ELR (cell line): ENCODE measurements around the gene FBRS.

Experiments used
- DNase-seq: peaks from one replicate; pipeline ENCODE4 v3.0.0-alpha.2; 2015; ENCODE audit warnings: low read depth

The FBRS gene

DNA sequence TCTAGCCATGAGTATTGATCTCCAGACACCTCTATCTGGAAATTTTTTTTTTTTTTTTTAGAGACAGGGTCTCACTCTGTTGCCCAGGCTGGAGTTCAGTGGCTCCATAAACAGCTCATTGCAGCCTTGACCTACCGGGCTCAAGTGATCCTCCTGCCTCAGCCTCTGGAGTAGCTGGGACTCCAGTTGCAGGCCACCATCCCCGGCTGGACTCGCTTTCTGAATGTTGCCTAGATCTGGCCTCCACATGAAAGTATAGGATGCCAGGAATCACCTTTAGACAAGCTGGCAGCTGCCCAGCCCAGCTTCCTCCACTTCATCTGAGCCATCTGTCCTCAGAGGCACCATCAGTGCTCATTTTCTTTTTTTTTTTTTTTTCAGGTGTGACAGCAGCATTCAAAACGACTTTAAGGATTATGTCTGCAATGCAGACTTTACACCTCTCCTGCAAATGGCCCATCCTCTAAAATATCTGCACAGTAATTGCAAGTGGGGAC lies 13.8 kb upstream of the FBRS start:
- DNase-seq, result no peak

GRCh38 chr16:30645727-30646126 lies 12.5 kb upstream of the FBRS start:
- DNase-seq, result no peak

DNA sequence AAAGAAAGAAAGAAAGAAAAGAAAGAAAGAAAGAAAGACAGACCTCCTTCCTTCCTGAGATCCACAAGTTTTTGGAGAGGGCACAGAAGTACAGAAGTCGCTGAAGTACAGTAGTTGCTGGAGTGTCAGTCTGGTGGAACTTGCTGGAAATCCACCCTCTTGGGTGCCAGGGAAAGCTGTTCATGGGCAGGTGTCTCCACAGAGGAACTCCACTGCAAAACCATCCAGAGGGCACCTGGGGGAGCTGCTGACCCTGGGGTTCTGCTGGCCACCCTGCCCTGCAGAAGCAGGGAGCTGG lies 11.0 kb upstream of the FBRS start:
- no peak for DNase-seq

- no peak for DNase-seq
These were observed 8.4 kb upstream of the FBRS start for GRCh38 chr16:30649725-30650368.

DNA sequence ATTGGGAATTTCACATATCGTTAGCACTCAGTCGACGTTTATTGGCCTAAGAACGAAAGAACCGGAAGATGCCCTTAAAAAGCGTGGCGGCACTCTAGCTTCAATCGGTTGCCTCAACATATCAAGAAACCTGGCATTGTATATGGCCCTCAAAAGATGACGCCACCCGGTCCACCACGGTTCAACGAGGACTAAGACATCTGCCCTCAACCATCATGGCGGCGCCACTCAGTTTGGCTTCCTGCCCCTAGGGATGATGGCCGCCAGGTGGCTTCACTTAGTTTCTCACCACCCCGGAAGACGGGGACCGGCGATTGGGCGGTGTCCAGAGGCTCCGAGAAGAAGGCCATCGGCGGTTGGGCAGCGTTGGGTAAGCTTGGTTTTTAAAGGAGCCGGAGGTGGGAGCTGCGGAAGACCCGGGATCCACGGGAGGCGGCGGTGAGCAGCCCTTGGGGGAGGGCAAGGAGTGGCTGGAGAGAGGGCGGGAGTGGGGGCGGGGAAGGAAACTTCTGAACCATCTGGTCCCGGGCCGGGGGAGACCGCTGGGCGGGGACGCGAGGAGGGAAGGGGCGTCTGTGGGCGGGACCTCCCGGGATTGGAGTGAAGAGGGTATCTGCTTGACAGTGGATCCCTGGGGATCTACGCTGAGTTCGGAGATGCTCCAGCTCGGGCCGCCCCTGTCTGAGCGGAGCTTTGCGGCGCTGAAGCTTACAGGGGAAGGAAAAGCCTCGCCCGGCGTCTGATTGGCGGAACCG lies 7.7 kb upstream of the FBRS start, which contains the start of gene PRR14:
Gene PRR14, plus strand, starts transcription at position 592 of the 755 bp plus-strand sequence. CDS start 686 bp downstream, outside the sequence.
- peak; percentile 99 for DNase-seq

DNA sequence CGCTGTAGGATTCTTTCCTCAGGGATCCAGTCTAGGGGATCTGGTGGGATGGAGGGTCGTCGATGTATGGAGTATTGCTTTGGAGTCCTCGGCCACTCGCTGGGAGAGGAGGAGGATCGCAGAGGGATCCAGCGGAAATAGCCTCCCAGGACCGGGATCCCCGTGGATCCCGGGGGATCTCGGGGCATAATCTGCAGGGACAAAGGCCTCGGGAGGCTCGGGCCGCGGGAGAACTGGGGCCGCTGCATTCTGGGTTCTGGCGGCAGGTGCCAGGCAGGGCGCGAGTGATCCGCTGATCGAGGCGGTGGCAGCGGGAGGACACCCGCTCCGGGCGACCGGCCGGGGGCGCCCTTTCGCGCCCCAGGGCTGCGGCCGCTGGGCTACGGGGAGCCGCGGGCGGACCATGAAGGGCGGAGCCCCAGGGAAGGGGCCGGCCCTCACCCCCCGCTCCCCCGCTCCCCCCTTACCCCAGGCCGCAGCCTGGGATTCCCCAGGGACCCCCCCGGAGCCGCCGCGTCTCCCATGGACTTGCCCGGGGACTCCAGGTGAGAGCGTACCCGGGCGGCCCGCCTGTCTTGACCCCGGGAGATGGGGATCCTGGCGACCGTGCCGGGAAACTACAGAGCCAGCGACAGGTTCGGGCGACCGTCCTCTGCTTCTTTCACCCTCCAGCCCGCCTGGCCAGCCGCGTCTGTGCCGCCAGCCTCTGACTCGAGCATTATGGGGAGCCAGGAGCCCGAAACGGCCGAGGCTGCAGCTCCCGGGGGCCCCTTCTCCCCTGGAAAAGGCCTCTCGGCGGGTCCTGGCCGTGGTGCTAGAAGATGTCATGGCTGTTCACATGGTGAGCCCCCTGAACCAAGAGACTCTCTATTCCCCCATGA lies 6.9 kb upstream of the FBRS start:
- peak; percentile 76 for DNase-seq

DNA sequence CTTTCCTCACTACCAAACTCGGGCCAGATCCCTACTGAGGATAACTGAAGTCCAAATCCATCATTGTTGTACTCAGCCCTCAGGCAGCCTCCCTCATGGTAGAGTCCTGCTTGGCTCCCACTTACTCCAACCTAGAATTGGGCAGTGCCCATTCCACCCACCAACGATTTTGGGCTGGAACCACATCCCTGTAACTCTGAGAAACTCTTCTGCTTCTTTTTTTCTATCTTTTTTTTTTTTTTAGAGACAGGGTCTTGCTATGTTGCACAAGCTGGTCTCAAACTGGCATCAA lies 6.3 kb upstream of the FBRS start:
- no peak for DNase-seq

GRCh38 chr16:30652718-30653117 lies 5.5 kb upstream of the FBRS start:
- DNase-seq, result no peak

- no peak for DNase-seq
These were observed 3.4 kb upstream of the FBRS start for GRCh38 chr16:30654856-30655255.

GRCh38 chr16:30655815-30656347 lies 2.4 kb upstream of the FBRS start:
- DNase-seq, result no peak

- no peak for DNase-seq
These were observed 1.8 kb upstream of the FBRS start for GRCh38 chr16:30656388-30656787.

DNA sequence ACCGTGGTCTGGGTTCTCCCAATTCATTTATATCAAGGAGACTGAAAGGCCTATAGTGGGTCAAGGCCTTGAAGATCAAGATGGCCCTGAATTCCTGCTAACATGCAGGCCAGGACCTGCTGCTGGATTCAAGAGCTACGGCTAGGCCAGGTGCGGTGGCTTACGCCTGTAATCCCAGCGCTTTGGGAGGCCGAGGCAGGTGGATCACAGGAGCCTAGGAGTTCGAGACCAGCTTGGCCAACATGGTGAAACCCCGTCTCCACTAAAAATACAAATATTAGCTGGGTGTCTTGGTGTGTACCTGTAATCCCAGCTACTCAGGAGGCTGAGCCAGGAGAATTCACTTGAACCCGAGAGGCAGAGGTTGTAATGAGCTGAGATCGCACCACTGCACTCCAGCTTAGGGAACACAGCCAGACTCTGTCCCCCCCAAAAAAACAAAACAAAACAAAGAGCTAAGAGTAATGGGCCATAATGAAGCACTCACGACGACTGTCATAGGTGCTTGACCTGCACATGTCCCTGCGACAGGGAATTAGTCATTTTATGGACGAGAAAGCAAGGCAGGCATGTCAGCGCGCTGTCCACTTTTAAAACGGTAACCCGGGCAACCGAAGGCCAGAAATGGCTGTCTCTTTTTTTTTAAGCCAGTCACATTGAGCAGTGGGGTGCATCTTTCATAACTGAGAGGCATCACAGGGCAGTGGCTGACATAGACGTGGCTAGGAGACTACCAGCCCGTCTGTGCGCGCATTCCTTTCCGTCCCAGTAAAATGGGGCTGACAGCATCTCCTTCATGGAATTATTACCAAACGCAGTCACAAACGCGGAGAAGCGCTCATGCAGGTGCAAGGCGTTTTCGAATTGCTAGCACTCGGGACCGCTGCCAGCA lies 1.0 kb upstream of the FBRS start:
- DNase-seq, result no peak

- DNase-seq, result peak; percentile 97
These were observed 688 bp downstream of the FBRS start for GRCh38 chr16:30658731-30659506.

GRCh38 chr16:30659507-30660423 lies 1.5 kb downstream of the FBRS start:
- peak; percentile 43 for DNase-seq

GRCh38 chr16:30660424-30661261 lies 2.4 kb downstream of the FBRS start:
- DNase-seq, result peak; percentile 57

DNA sequence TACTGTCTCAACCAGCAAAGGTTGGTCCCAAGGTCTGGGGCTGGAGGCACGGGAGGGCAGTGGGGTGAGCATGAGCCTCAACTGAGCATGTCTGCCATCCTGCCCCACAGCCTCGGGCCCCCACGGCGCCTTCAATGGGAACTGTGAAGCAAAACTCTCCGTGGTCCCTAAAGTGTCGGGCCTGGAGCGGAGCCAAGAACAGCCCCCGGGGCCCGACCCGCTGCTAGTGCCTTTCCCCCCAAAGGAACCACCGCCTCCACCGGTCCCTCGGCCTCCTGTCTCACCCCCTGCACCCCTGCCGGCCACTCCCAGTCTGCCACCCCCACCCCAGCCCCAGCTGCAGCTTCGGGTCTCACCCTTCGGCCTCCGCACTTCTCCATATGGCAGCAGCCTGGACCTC lies 4.2 kb downstream of the FBRS start:
- no peak for DNase-seq

- DNase-seq, result no peak
These were observed 4.8 kb downstream of the FBRS start for GRCh38 chr16:30663038-30663437.

GRCh38 chr16:30663820-30664219 lies 5.6 kb downstream of the FBRS start:
- DNase-seq, result no peak

GRCh38 chr16:30664616-30665109 lies 6.4 kb downstream of the FBRS start:
- DNase-seq, result no peak
